GM19452 (cell line): Measurements from ENCODE around the gene C12orf60.

ENCODE experiments used
- ATAC-seq: cut with Tn5 transposase; IDR thresholded peaks from one replicate; pipeline ENCODE4 v1.9.1; 2021; ENCODE audit not compliant: unreplicated experiment

The C12orf60 gene

DNA sequence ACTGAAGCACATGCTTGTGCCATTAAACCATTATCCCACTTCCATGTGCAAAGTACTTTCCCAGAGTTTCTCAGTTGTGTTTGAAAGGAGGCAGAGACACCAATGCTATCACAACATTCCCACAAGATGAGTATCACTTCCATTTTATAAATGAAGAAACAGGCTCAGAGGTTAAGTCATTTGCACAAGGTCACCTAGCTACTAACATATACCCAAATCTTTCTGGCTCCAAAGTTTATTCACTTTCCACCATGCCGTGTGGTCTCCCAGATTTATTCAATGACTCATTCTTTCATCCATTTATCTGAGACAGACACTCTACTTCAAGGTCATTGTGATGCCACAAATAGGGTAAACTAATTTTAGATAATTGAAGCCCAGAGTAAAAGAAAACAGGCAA, 30.5 kb downstream of the C12orf60 start:
- no peak for ATAC-seq

GRCh38 chr12:14834509-14834908, 31.0 kb downstream of the C12orf60 start:
- no peak for ATAC-seq

- ATAC-seq: no peak
Observed at GRCh38 chr12:14836336-14837210, 33.1 kb downstream of the C12orf60 start.

- ATAC-seq: no peak
Observed at GRCh38 chr12:14839262-14839661, 35.8 kb downstream of the C12orf60 start.

- ATAC-seq: no peak
Observed at GRCh38 chr12:14840616-14841015, 37.1 kb downstream of the C12orf60 start.

GRCh38 chr12:14841761-14842160, 38.3 kb downstream of the C12orf60 start:
- no peak for ATAC-seq

DNA sequence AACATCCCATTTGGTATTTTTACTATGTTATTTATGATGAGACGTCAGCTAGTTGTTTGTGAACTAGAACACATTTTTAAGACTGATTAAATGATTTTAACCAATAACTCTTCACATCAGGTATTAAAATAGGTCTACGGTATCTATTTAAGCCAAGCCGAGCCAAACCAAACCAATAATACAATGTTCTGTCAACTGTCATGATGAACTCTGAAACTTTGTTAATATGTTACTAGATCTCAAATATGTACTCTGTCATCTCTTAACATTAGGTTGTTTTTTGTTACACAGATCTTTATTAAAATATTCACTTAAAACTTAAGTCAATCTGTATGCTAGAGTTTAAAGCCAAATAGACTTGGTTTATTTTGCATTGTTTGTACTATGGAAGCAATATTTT, 38.8 kb downstream of the C12orf60 start:
- ATAC-seq: no peak

- ATAC-seq: no peak
Observed at GRCh38 chr12:14843425-14843887, 40.0 kb downstream of the C12orf60 start, which contains the start of gene ART4. Gene ART4 (minus strand): TSS chr12:14843526. CDS start chr12:14843113, 413 bp downstream.

- ATAC-seq: no peak
Observed at GRCh38 chr12:14844401-14844800, 40.9 kb downstream of the C12orf60 start.

DNA sequence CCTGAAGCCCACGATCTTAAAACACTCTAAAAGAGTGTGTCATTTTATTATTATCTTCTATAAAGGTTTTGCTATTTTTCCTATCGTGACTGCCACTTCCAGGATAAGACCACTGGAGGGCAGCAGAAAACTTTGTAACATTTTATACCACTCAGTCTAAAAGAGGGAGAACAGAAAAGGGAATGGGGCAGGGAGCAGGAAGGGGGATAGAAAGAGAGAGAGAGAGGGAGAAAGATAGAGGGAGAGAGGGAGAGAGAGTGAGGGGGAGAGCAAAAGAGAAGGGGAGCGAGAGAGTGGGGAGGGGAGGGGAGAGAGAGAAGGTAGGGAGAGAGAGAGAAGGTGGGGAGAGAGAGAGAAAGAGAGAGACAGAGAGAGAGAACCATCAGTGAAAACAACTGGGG, 41.9 kb downstream of the C12orf60 start:
- ATAC-seq: no peak

- no peak for ATAC-seq
Observed at GRCh38 chr12:14846042-14846587, 42.6 kb downstream of the C12orf60 start.

DNA sequence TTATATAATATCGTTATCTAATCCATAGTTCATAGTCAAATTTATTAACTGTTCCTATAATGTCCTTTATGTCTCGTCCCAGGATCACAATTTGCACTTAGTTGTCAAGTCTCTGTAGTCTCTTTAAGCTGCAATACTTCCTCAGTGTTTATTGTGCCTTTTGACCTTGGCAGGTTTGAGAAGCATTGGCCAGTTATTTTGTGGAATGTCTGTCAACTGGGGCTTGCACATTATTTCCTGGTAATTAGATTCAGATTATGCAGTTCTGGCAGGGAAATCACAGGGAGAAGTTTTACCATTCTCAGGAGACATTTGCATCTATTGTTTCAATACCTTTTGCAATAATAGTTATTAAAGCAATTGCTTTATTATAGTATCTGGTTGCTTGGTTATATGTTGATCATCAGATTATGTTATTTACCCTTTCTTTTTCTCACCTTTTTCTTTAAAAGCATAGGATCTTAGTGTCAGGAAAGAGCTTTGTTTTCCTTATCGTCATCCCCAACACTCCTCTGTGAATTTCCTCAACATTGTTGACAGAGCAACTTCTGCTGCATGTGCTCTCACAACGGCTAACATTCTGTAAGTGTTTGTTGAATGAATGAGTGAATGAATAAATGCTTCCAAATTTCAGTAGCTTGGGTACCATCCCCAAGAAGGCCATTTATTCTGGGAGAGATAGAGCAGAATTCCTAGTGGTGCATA, 43.6 kb downstream of the C12orf60 start:
- no peak for ATAC-seq

- ATAC-seq: no peak
Observed at GRCh38 chr12:14849661-14850060, 46.2 kb downstream of the C12orf60 start.

DNA sequence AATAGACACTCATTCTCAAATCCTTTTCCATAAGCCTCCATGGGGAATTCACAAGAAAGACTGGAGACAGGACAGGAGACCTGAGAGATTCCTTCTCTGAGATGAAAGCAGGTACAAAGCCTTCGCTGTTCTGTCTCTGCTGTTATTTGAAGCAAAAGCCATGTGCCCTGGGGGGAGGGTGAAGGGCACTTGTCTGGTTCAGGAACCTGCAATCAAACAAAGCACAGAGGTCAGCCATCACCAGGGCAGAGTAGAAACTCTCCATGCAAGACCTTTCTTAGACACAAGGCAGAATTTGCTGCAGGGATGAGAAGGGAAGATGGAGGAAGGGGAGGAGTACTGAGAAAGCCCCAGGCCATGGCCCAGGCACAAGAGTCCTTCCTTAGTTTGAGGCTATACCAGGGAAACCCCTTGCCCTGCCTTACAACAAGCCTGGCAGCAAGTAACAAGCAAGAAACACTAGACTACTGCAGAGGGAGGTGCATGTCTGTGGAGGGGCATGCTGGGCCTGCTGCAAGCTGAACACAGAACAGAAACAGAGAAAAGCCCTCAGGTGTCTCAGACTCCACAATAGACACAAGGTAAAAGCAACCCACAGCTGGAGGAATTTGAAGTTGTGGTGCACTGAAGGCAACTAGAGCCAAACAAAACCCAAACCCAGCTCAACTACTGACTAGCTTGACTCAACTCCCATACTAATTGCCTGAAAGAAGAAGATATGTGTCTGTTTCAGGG, 47.6 kb downstream of the C12orf60 start:
- ATAC-seq: peak; percentile 82

GRCh38 chr12:14852880-14853279, 49.4 kb downstream of the C12orf60 start:
- ATAC-seq: no peak

GRCh38 chr12:14853961-14854360, 50.5 kb downstream of the C12orf60 start:
- ATAC-seq: no peak

GRCh38 chr12:14854586-14855183, 51.2 kb downstream of the C12orf60 start:
- ATAC-seq: no peak

- ATAC-seq: no peak
Observed at GRCh38 chr12:14858513-14858912, 55.0 kb downstream of the C12orf60 start.

- no peak for ATAC-seq
Observed at GRCh38 chr12:14860490-14860889, 57.0 kb downstream of the C12orf60 start.

- no peak for ATAC-seq
Observed at GRCh38 chr12:14868916-14869506, 65.5 kb downstream of the C12orf60 start.
